MG63 (cell line): Measurements from ENCODE around the gene CACHD1. TPM values are rescaled to one million over a fixed set of nuclear protein-coding genes. Genes with fewer than 3 reads are reported as not detected.

Experiments
- DNase-seq: peaks from one replicate; pipeline ENCODE4 v3.0.0-alpha.2; 2020
- H3K27me3 ChIP-seq: fragments of 250-450 bp; sonication (Bioruptor Pico); 2 replicates; pipeline ENCODE4 v1.5.1; 2020; ENCODE audit warnings: mild to moderate bottlenecking, moderate library complexity
- H3K36me3 ChIP-seq: fragments of 250-450 bp; sonication (Bioruptor Pico); 2 replicates; pipeline ENCODE4 v1.5.1; 2020; ENCODE audit warnings: mild to moderate bottlenecking, moderate library complexity
- H3K4me3 ChIP-seq: fragments of 250-450 bp; sonication (Bioruptor Pico); 2 replicates; pipeline ENCODE4 v1.5.1; 2020; ENCODE audit warnings: mild to moderate bottlenecking, moderate library complexity
- H3K9me3 ChIP-seq: fragments of 250-450 bp; sonication (Bioruptor Pico); 2 replicates; pipeline ENCODE4 v1.5.1; 2020; ENCODE audit warnings: mild to moderate bottlenecking, moderate library complexity
- total RNA-seq: library from RNA; depleted of rRNA; stranded (reverse); fragments of >200 nt; shearing (Covaris generic); gene quantifications from 2 replicates; pipeline ENCODE4 v1.2.3, GENCODE V29; 2014; ENCODE audit warnings: low replicate concordance

Gene CACHD1
- total RNA-seq, 1 experiment from 2014 or later: 5.7 TPM

- H3K9me3 ChIP-seq: no peaks in the 10 kb centered on the region
- no peak overlapping the region for H3K4me3 ChIP-seq
- no peak for DNase-seq
- H3K27me3 ChIP-seq: no peaks in the 10 kb centered on the region
- H3K36me3 ChIP-seq: no peaks in the 10 kb centered on the region; the same call in 1 of the 2 replicates
These were observed 189.7 kb downstream of the CACHD1 start for GRCh38 chr1:64659478-64660138.

GRCh38 chr1:64663668-64664067 is 193.7 kb downstream of the CACHD1 start:
- peak; percentile 5 for DNase-seq
- Histone ChIP-seq H3K36me3 (no peaks in the 10 kb centered on the region), H3K9me3 (no peaks in the 10 kb centered on the region), H3K4me3 (no peak overlapping the region), H3K27me3 (no peaks in the 10 kb centered on the region)

- Histone ChIP-seq H3K27me3 (no peaks in the 10 kb centered on the region), H3K9me3 (no peaks in the 10 kb centered on the region), H3K36me3 (no peaks in the 10 kb centered on the region), H3K4me3 (no peak overlapping the region)
- no peak for DNase-seq
These were observed 194.4 kb downstream of the CACHD1 start for GRCh38 chr1:64664299-64664698.

GRCh38 chr1:64669098-64669675 is 199.3 kb downstream of the CACHD1 start:
- DNase-seq: no peak
- Histone ChIP-seq H3K27me3 (no peaks in the 10 kb centered on the region), H3K9me3 (no peaks in the 10 kb centered on the region), H3K36me3 (no peaks in the 10 kb centered on the region), H3K4me3 (no peak overlapping the region)

GRCh38 chr1:64675718-64676345 is 205.9 kb downstream of the CACHD1 start:
- Histone ChIP-seq H3K27me3 (no peaks in the 10 kb centered on the region), H3K4me3 (no peak overlapping the region), H3K9me3 (no peaks in the 10 kb centered on the region), H3K36me3 (no peaks in the 10 kb centered on the region)
- DNase-seq: no peak

- no peak for DNase-seq
- Histone ChIP-seq H3K4me3 (no peak overlapping the region), H3K27me3 (no peaks in the 10 kb centered on the region), H3K9me3 (no peaks in the 10 kb centered on the region), H3K36me3 (no peaks in the 10 kb centered on the region)
These were observed 206.5 kb downstream of the CACHD1 start for GRCh38 chr1:64676386-64676785.

GRCh38 chr1:64677532-64677931 is 207.6 kb downstream of the CACHD1 start:
- no peaks in the 10 kb centered on the region for H3K36me3 ChIP-seq
- H3K27me3 ChIP-seq: no peaks in the 10 kb centered on the region
- no peaks in the 10 kb centered on the region for H3K9me3 ChIP-seq
- DNase-seq: no peak
- H3K4me3 ChIP-seq: no peak overlapping the region

- Histone ChIP-seq H3K36me3 (no peaks in the 10 kb centered on the region), H3K9me3 (no peaks in the 10 kb centered on the region), H3K4me3 (no peak overlapping the region), H3K27me3 (no peaks in the 10 kb centered on the region)
- DNase-seq: no peak
These were observed 208.4 kb downstream of the CACHD1 start for GRCh38 chr1:64678366-64678765.

GRCh38 chr1:64679177-64679576 is 209.2 kb downstream of the CACHD1 start:
- H3K27me3 ChIP-seq: no peaks in the 10 kb centered on the region
- no peak for DNase-seq
- no peak overlapping the region for H3K4me3 ChIP-seq
- no peaks in the 10 kb centered on the region for H3K9me3 ChIP-seq
- H3K36me3 ChIP-seq: no peaks in the 10 kb centered on the region

GRCh38 chr1:64680599-64680998 is 210.7 kb downstream of the CACHD1 start:
- no peaks in the 10 kb centered on the region for H3K9me3 ChIP-seq
- no peaks in the 10 kb centered on the region for H3K36me3 ChIP-seq
- no peaks in the 10 kb centered on the region for H3K27me3 ChIP-seq
- no peak for DNase-seq
- H3K4me3 ChIP-seq: no peak overlapping the region

GRCh38 chr1:64681043-64681442 is 211.1 kb downstream of the CACHD1 start:
- H3K27me3 ChIP-seq: no peaks in the 10 kb centered on the region
- H3K36me3 ChIP-seq: no peaks in the 10 kb centered on the region
- H3K4me3 ChIP-seq: no peak overlapping the region
- H3K9me3 ChIP-seq: no peaks in the 10 kb centered on the region
- no peak for DNase-seq

- Histone ChIP-seq H3K4me3 (no peak overlapping the region), H3K9me3 (no peaks in the 10 kb centered on the region), H3K27me3 (no peaks in the 10 kb centered on the region), H3K36me3 (no peaks in the 10 kb centered on the region)
- no peak for DNase-seq
These were observed 213.5 kb downstream of the CACHD1 start for GRCh38 chr1:64683419-64683818.

- Histone ChIP-seq H3K4me3 (no peak overlapping the region), H3K9me3 (no peaks in the 10 kb centered on the region), H3K27me3 (no peaks in the 10 kb centered on the region), H3K36me3 (no peaks in the 10 kb centered on the region)
- DNase-seq: no peak
These were observed 215.3 kb downstream of the CACHD1 start for GRCh38 chr1:64685217-64685616.

GRCh38 chr1:64685765-64686341 is 215.9 kb downstream of the CACHD1 start:
- no peaks in the 10 kb centered on the region for H3K9me3 ChIP-seq
- no peak for DNase-seq
- H3K36me3 ChIP-seq: no peaks in the 10 kb centered on the region
- H3K27me3 ChIP-seq: no peaks in the 10 kb centered on the region
- H3K4me3 ChIP-seq: no peak overlapping the region

GRCh38 chr1:64686828-64687724 is 217.1 kb downstream of the CACHD1 start:
- Histone ChIP-seq H3K27me3 (no peaks in the 10 kb centered on the region), H3K36me3 (no peaks in the 10 kb centered on the region)

GRCh38 chr1:64687725-64688327 is 217.9 kb downstream of the CACHD1 start:
- DNase-seq: no peak

More at GRCh38 chr1:64686828-64687724, 217.1 kb downstream of the CACHD1 start:
- no peak for DNase-seq
- Histone ChIP-seq H3K9me3 (no peaks in the 10 kb centered on the region), H3K4me3 (no peak overlapping the region)

More at GRCh38 chr1:64687725-64688327, 217.9 kb downstream of the CACHD1 start:
- H3K36me3 ChIP-seq: no peaks in the 10 kb centered on the region
- no peaks in the 10 kb centered on the region for H3K9me3 ChIP-seq
- H3K4me3 ChIP-seq: no peak overlapping the region
- no peaks in the 10 kb centered on the region for H3K27me3 ChIP-seq
